ENCODE results near the gene RTBDN.
"Not testable (repeated sequence)": the region's sequence is repeated elsewhere in the genome, so short reads cannot be mapped to it uniquely, and the experiment has no call there.

RTBDN gene

DNA sequence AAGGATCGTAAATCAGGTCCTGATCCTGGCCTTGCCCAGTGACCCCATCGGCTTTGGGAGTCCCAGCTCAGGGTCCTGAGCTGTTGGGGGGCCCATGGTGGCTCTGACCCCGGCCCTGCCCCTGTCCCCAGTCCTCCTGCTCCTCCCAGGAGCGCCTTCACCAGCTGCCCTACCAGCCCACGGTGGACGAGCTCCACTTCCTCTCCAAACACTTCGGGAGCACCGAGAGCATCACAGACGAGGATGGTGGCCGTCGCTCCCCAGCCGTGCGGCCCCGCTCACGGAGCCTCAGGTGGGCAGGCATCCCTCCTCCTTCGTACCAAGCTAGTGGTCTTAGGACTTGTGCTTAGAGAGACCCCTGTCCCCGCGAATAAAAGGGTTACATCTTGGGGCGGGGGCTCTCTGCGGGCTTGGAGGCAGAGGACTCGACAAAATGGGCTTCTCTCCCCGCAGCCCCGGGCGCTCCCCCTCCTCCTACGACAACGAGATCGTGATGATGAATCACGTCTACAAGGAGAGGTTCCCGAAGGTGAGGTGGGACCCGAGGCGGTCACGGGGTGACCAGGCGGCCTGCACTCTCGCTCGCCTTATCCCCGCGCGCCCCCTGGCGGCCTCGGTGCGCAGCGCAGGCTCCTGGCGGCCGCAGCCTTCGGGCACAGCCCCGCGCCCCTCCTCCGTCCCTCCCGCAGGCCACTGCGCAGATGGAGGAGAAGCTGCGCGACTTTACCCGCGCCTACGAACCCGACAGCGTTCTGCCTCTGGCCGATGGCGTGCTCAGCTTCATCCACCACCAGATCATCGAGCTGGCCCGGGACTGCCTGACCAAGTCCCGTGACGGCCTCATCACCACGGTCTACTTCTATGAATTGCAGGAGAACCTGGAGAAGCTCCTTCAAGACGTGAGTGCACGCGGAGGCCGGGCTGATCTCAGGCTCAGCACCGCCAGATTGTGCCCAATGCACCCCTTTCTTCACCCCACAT, 13.1 kb upstream of the RTBDN start:
- DNase-seq = peak; percentile 86

GRCh38 chr19:12846613-12847012, 12.2 kb upstream of the RTBDN start:
- not testable (repeated sequence) for DNase-seq

DNA sequence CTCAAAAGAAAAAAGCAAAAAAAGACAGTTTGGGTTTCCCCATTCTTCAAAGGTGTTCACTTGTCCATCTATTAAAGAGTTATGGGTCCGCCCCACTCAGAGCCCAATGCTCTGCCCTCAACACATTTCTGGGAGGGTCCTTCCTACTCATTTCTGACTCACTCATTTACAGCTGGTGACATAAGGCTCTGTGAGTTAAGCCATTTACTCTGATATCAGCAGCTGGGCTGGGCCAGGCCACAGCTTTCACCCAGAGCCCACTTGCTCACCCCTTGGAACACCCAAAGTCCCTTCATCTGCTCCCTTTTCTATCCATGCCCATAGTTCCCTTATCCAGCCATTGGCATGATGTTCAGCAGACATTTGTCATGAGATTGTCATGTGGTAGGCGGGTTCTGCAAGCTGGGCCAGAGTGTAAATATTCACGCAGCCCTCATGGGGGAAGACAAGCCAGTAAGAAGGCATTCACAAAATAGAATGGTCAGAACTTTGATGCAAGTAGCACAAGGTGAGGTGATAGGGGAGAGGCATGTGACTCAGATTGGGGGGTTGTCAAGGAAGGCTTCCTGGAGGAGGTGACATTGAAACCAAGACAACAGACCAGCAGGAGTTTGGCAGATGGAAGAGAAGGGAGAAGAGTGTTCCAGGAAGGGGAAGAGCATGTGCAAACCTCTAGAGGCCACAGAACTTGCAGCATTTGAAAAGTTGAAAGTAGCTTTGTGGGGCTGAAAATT, 9.8 kb upstream of the RTBDN start:
- no peak for DNase-seq

DNA sequence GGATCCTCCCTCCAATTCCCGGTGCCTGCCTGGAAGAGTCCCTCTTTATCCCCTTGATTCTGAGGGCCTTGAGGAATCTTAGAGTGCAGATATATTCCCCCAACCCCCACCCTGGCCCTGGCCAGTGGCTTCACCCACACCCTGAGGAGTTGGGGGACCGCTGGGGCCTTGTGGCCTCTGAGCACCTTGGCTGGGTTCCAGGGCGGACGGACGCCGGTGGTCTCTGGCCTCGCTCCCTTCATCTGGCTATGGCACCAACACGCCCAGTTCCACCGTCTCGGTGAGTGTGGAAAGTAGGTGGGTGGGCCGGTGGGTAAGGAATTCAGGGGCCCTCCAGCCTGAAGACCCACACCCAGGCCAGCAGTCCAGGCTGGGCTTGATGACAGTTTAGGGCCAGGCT, 8.9 kb upstream of the RTBDN start:
- no peak for DNase-seq

DNA sequence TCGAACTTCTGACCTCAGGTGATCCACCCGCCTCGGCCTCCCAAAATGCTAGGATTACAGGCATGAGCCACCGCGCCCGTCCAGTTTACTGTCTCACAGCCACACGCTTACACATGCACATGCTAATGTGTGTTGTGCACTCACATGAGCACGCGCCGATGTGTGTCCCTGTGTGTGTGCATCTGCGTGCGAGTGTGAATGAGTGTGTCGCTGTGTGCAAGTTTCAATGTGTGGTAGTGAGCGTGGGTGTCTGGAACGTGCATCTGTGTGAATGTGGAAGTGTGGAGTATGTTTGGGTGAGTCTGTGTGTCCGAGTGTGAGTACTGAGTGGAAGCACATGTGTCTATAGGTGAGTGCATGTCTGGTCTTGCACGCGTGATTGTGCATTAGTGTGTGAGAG, 8.1 kb upstream of the RTBDN start:
- no peak for DNase-seq

GRCh38 chr19:12841094-12841493, 6.7 kb upstream of the RTBDN start:
- DNase-seq = no peak

DNA sequence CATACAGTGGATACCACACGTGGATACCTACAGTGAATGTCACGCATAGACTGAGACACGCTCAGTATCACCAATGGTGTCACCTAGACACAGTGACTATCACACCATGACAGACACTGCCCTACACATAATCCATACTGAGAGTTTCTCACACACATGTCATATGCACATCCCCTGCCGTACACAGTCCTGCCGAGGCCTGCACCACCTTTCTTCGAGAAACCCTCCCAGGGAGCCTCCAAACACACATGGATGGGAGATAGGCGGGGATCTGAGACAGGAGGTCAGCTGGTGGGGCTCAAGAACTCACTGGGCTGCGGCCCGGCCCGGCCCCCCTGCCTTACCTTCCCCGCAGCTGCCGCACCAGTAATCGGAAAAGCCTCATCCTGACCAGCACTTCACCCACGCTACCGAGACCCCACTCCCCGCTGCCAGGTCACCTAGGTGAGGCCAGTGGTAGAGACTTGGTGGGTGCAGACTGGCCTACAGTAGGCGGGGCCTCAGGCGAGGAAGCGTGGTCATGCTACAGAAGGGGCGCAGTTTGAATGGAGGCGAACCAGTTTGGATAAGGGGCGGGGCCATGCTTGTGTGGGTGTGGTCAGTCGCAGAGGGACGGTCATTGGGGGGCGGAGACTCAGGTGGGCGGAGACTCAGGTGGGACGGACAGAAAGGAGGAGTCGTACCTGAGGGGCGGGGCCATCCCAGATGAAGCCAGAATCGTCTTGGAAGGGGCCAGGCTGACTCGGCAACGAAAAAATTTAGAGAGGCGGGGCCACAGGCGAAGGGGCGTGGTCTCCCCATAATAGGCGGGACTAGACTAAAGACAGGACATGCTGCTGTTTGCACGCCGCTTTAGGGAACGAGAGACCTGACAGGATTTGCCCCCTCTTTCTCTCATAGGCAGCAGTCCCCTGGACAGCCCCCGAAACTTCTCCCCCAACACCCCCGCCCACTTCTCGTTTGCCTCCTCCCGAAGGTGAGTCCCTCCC, 6.0 kb upstream of the RTBDN start:
- DNase-seq = peak; percentile 73

GRCh38 chr19:12838886-12839756, 4.7 kb upstream of the RTBDN start:
- DNase-seq = no peak

DNA sequence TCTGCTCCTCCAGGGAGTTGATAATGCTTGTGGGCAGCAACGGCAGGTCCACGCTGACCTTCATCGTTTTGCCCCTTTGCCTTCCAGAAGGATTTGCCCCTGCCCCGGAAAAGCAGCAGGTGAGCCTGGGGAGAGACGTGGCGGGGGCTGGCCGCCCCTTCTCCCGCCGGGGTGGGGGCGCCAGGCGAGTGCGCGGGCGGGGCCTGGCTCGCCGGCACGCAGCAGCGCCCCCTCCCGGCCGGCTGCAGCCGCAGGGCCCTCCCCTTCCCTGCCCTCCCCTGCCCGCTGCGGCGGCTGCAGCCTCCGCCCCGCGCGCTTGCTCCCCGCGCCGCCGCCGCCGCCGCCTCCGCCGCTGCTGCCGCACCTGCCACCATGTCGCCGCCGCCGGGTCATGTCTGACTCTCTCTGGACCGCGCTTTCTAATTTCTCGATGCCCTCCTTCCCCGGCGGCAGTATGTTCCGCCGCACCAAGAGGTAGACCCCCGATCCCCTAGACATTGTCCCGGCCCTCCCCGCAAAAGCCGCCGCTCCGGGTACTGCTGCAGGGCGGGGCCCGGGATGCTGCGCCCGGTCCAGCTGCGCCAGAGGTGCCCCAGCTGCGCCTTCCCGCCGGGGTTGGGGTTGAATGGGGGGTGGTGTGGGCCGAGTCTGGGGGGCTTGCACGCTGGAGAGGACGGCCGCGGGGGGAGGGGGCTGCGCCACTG, 4.0 kb upstream of the RTBDN start, which contains the start of gene MAST1:
Gene MAST1, plus strand, starts transcription at position 334 of the 704 bp plus-strand sequence. Its CDS starts 58 bp downstream, at position 392.
- peak; percentile 50 for DNase-seq

DNA sequence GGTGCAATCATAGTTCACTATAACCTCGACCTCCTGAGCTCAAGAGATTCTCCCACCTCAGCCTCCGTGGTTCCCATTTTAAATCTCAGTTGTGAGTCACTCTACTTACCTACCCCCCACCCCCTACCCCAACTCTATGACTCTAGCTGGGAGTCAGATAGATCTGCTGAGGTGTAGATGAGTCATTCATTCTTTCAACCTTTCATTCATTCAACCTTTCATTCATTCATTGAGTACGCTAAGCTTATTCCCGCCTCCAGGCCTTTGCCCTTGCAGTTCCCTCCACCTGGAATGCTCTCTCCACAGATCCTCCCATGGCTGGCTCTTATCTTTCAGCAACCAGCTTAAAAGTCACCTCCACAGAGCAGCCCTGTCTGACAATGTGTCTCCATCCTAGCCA, 2.8 kb upstream of the RTBDN start:
- DNase-seq = no peak

GRCh38 chr19:12836529-12836863, 2.1 kb upstream of the RTBDN start:
- no peak for DNase-seq

DNA sequence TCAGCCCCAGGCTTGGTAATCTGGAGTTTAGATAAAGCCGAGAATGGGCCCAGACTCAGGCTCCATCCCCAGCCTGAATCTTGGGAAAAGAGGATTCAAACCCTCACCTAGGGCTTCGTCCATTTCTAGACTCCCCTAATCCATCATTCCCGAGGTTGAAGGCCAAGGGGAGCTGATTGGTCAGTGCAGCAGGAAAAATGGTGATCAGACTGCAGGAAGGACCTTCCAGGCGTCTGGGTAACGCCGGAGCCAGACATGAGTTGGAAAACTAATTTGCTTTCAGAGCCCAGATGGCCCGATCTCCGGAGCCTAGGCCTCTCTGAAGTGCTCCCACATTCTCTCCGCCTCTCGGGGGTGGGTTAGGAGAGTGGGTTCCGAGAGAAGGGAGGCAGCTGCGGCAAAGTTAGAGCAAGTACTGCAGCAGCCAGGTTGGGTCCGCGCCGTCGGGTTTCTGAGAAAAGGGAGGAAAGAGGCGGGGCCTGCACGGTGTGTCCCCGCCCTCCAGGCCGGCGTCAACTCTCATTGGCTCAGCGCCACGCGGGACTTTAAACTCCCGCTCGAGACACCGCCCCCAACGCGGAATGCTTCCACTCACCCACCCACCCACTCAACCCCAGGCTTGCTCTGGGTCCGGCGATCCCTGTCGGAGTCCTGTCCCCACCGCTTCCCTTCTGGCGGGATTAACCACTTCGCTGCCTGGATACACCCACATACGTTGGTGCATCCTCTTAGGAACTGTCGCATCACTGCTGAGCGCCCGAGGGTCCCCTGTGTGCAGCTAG, 788 bp upstream of the RTBDN start:
- no peak for DNase-seq

DNA sequence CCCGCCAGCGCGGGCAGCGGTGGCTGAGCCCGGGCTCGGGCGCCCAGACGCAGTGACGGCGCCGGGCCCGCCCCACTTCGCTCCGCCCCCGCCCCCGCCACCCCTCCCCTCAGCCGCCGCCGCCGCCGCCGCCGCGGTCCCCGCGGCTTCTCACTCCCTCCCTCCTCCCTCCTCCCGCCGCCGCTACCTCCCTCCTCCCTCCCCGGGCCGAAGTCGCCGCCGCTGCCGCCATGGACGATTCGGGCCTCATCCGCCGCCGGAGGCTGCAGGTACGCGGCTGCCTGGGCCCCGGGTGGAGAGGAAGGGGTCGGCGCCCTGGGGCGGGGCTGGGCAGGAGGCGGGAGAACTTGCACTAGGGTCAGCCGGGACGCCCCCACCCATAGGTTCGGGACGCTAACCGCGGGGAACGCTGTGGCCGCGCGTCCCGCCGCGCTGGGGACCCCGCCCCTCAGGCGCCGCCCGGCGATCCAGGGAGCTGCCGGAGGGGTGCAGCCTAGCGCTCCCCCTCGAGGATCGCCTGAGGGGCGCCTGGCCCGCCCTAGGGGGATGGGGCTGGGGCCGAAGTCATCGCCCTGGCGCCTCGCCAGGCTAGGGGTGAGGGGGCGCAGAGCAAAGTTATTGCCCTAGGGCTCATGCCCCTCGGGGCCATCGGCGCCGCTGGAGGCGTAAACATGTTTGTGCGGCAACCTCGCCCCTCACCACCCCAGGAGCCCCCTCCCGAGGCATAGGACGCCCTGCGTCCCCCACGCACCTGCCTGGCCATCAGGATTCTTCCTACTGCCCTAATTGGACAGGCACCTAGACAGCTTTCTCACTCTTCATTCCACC, 427 bp downstream of the RTBDN start:
- no peak for DNase-seq

DNA sequence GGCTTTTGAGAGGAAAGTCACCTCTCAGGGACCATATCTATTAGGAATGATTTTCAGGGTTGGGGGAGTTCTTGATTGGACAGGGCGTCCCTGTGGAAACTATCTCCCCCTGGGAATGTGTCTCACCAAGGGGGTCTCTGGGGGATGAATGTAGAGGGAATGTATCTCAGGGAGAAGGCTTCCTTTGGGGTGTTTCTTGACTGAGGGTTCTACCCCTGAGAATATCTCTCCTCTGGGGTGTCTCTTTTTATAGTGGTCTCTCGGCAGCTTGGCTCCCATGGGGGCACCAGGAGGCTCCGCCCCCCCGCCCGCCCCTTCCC, 1.0 kb downstream of the RTBDN start:
- no peak for DNase-seq

DNA sequence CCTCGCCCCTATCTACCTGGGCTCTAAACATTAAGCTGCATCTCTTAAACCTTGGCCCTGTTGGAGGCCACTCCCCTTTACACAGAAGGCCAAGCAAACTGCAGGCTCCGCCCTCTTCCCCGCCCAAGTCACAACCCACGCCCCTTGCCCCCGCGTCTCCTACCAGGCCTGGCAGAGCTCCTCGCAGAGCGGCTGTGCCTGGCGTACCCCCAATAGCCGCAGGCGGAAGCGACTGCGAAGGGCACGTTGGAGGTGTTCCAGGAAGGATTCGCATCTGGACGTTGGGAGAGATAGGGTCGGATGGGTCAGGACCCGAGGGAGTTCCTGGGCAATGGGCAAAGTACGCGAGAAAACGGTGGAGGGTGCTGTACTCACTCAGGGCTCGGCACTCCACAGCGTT, 5.9 kb downstream of the RTBDN start:
- peak; percentile 45 for DNase-seq

DNA sequence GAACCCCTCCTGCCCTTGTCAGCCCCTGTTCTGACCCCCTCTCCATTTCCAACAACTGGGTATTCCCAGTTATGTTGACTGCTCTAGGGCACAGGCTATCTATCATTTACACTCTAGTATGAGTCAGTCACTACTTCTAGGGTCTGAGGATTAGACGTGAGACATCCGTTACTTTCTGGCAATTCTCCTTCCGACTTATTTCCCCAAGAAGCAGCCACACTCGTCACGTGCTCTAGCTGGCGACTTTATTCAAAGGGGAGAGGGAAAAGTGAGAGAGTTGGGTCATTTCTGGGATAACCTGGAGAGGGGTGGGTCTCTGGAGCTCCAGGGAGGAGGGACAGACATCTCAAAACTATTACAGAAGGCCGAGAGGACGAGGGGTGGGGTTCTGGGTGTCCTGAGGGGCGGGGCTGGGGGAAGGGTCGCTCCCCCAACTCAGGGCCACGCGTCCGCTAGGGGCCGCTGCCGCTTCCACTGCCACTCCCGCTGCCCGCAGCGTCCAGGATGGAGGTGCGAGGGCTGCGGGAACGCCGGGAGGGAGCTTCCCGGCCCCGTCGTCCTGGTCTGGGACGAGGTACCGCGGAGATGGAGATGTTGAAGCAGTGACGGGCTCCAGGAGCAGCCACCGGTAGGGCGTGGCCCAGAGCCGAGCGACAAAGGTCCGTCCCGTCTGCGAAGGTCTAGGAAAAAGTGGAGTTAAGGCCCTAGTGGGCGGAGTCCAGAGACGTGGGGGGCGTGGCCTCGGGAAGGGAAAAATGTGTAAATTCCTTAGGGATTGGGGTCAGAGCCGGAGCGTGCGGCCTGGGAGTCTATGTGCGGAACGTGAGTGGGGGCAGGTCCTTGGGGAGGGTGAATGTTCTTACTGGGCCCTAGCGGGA, 8.9 kb downstream of the RTBDN start:
- DNase-seq = peak; percentile 34

- DNase-seq = no peak
These were observed 12.6 kb downstream of the RTBDN start for GRCh38 chr19:12821761-12822160.

DNA sequence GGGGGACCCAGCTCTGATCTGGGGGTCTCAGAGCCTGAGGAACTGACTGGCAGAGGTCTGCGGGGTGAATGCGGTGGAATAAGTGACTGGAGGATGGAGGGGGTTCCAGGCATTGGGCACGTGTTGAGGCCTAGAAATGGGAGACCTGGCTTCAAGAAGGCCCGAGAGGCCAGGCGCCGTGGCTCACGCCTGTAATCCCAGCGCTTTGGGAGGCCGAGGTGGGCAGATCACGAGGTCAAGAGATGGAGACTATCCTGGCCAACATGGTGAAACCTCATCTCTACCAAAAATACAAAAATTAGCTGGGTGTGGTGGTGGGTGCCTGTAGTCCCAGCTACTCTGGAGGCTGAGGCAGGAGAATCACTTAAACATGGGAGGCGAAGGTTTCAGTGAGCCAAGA, 16.6 kb downstream of the RTBDN start:
- DNase-seq = not testable (repeated sequence)
